ENCODE measurements around the gene HOATZ. TPM values are rescaled to one million over a fixed set of nuclear protein-coding genes. Genes with fewer than 3 reads are reported as not detected.

Gene HOATZ
- total and polyA plus RNA-seq, 4 donors: not detected

DNA sequence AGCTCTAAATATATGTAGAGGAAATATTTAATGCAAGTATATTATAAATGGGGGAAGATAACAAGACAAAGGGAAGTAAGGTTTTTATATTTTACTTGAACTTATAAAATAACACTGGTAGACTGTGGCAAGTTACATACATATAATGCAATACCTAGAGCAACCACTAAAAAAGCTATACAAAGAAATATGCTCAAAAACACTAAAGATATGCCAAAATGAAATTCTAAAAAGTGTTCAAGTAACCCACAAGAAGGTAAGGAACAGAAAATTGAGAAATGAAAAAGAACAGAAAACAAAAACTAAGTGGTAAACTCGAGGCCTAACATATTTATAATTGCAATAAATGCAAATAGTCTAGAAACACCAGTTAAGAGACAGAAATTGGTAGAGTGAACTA, 34.9 kb upstream of the HOATZ start:
- intact Hi-C loops (cut with DNase I): no loop called here
- no peaks in the 10 kb centered on the region for H3K36me3 ChIP-seq (ENCODE audit: control insufficient read depth in 1 of 2, insufficient read depth in 2 of 2, low read length in 1 of 2)
- no peaks in the 10 kb centered on the region for H3K4me1 ChIP-seq (ENCODE audit: control insufficient read depth in 1 of 2, insufficient read depth in 2 of 2, low read length in 2 of 2)
- peaks cover 1% of the 10 kb centered on the region for H3K9me3 ChIP-seq (ENCODE audit: control insufficient read depth, low read length)
- WGBS, 2 donors: 77 to 78% methylated on average over 1 of the region's 1 CpG
- H3K4me3 ChIP-seq (ENCODE audit: low read length in 2 of 2): no peak overlapping the region
- no peak overlapping the region for H3K27ac ChIP-seq (ENCODE audit: low read depth in 1 of 2, low read length in 2 of 2)
- no peak for ATAC-seq (ENCODE audit: low FRiP score)
- no peak for DNase-seq
- H3K27me3 ChIP-seq (ENCODE audit: control insufficient read depth in 1 of 2, insufficient read depth in 2 of 2, low read length in 1 of 2): no peaks in the 10 kb centered on the region

DNA sequence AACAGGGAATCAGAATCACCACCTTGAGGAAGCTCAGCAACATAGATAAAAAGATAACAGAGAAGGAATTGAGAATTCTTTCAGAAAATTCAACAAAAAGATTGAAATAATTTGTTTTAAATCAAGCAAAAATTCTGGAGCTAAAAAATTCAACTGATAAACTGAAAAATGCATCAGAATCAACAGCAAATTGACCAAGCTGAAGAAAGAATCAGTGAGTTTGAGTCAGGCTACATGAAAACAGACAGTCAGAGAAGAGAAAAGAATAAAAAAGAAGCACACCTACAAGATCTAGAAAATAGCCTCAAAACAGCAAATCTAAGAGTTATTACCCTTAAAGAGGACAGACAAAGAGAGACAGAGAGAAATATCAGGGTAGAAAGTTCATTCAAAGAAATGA, 31.1 kb upstream of the HOATZ start:
- Histone ChIP-seq H3K9me3 (ENCODE audit: control insufficient read depth, low read length) (peaks cover 1% of the 10 kb centered on the region), H3K4me1 (ENCODE audit: control insufficient read depth in 1 of 2, insufficient read depth in 2 of 2, low read length in 2 of 2) (no peaks in the 10 kb centered on the region), H3K4me3 (ENCODE audit: low read length in 2 of 2) (no peak overlapping the region), H3K36me3 (ENCODE audit: control insufficient read depth in 1 of 2, insufficient read depth in 2 of 2, low read length in 1 of 2) (no peaks in the 10 kb centered on the region), H3K27me3 (ENCODE audit: control insufficient read depth in 1 of 2, insufficient read depth in 2 of 2, low read length in 1 of 2) (no peaks in the 10 kb centered on the region), H3K27ac (ENCODE audit: low read depth in 1 of 2, low read length in 2 of 2) (no peak overlapping the region)
- DNase-seq (no peak), ATAC-seq (ENCODE audit: low FRiP score) (no peak)
- intact Hi-C loops (cut with DNase I): no loop called here

DNA sequence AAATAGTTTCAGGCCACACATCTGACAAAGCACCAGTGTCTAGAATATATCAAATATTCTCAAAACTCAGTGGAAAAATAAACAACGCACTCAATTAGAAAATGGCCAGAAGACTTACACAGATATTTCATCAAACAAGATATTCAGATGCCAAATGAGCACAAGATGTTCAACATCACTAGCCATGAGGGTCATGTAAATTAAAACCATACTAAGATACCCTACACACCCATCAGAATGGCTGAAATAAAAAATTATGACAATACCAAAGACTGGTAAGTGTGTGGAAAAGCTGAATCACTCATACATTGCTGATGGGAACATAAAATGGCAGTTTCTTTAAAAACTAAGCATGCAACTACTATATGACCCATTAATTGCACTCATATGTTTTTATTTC, 24.1 kb upstream of the HOATZ start:
- ATAC-seq (ENCODE audit: low FRiP score) (no peak), DNase-seq (no peak)
- Histone ChIP-seq H3K4me3 (ENCODE audit: low read length in 2 of 2) (no peak overlapping the region), H3K27ac (ENCODE audit: low read depth in 1 of 2, low read length in 2 of 2) (no peak overlapping the region), H3K36me3 (ENCODE audit: control insufficient read depth in 1 of 2, insufficient read depth in 2 of 2, low read length in 1 of 2) (no peaks in the 10 kb centered on the region), H3K27me3 (ENCODE audit: control insufficient read depth in 1 of 2, insufficient read depth in 2 of 2, low read length in 1 of 2) (no peaks in the 10 kb centered on the region), H3K9me3 (ENCODE audit: control insufficient read depth, low read length) (peaks cover 2% of the 10 kb centered on the region), H3K4me1 (ENCODE audit: control insufficient read depth in 1 of 2, insufficient read depth in 2 of 2, low read length in 2 of 2) (no peaks in the 10 kb centered on the region)
- 91 to 92% methylated on average over 1 of the region's 1 CpG for WGBS, 2 donors
- intact Hi-C loops (cut with DNase I): no loop called here

DNA sequence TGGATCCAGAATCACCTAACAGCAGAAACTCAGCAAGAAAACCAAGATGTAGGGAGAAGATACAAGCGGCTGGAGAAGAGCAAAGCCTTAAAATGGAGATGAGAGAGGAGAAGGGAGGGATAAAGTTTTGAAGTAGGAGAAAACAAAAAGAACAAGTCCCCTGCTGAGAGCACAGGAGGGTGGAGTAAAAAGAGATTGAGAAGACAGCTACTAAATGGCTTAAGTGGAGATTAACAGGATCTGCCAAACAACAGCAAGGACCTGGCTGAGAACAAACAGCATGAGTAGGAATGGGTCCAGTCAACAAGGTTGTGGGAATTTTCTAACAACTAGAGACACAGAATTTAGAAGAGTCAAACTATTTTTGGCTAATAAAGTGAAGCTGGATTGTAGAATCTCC, 20.5 kb upstream of the HOATZ start:
- intact Hi-C loops (cut with DNase I): no loop called here
- H3K27me3 ChIP-seq (ENCODE audit: control insufficient read depth in 1 of 2, insufficient read depth in 2 of 2, low read length in 1 of 2): peaks cover 0 to under 1% of the 10 kb centered on the region in 2 donors

DNA sequence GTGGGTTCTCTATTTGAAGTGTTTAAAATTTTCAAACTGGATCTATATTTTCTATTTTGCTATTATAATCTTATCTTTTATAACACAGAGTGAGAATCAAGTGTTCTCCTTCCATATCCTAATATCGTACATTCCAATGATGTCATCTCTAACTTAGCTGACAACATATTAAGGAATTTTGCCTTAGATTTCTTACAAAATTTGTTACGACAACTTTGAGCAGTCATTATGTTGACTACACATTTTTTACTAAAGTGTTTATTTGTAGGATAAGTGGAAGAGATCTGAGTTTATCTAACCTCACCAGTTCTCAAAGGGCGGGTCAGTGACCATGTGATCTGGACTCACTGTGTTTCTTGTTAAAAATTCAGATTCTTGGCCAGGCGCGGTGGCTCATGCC, 15.1 kb upstream of the HOATZ start:
- Histone ChIP-seq H3K4me3 (ENCODE audit: low read length in 2 of 2) (no peak overlapping the region), H3K9me3 (ENCODE audit: control insufficient read depth, low read length) (no peaks in the 10 kb centered on the region), H3K27me3 (ENCODE audit: control insufficient read depth in 1 of 2, insufficient read depth in 2 of 2, low read length in 1 of 2) (peaks cover 0 to 1% of the 10 kb centered on the region in 2 donors), H3K36me3 (ENCODE audit: control insufficient read depth in 1 of 2, insufficient read depth in 2 of 2, low read length in 1 of 2) (no peaks in the 10 kb centered on the region), H3K27ac (ENCODE audit: low read depth in 1 of 2, low read length in 2 of 2) (no peak overlapping the region), H3K4me1 (ENCODE audit: control insufficient read depth in 1 of 2, insufficient read depth in 2 of 2, low read length in 2 of 2) (no peaks in the 10 kb centered on the region)
- DNase-seq (no peak), ATAC-seq (ENCODE audit: low FRiP score) (no peak)
- WGBS, 2 donors: 64 to 67% methylated on average over 5 of the region's 5 CpGs
- intact Hi-C loops (cut with DNase I): no loop called here

More for the DNA sequence above, 20.5 kb upstream of the HOATZ start:
- WGBS, 2 donors: 71 to 73% methylated on average over 1 of the region's 1 CpG
- peaks cover 2% of the 10 kb centered on the region for H3K9me3 ChIP-seq (ENCODE audit: control insufficient read depth, low read length)
- no peaks in the 10 kb centered on the region for H3K36me3 ChIP-seq (ENCODE audit: control insufficient read depth in 1 of 2, insufficient read depth in 2 of 2, low read length in 1 of 2)
- H3K4me1 ChIP-seq (ENCODE audit: control insufficient read depth in 1 of 2, insufficient read depth in 2 of 2, low read length in 2 of 2): no peaks in the 10 kb centered on the region
- H3K27ac ChIP-seq (ENCODE audit: low read depth in 1 of 2, low read length in 2 of 2): no peak overlapping the region
- ATAC-seq (ENCODE audit: low FRiP score) (no peak), DNase-seq (no peak)
- no peak overlapping the region for H3K4me3 ChIP-seq (ENCODE audit: low read length in 2 of 2)

DNA sequence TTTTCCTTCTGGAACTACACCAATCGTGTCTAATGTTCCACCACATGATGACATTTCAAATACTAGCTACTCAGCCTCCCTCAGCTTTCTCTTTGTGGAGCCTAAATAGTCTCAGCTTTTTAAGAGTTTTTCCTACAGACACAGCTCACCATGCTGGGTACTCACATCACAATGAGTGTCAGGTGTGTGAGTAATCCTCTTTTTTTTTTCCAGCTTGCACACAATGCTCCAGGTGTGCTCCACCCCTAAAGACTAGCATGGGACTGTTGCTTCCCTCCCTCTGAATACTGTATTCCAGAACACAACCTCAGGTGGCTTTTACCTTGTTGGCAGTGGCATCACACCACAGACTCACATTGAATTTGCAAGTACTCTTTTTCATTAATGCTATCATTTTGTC, 14.1 kb upstream of the HOATZ start:
- Histone ChIP-seq H3K4me1 (ENCODE audit: control insufficient read depth in 1 of 2, insufficient read depth in 2 of 2, low read length in 2 of 2) (no peaks in the 10 kb centered on the region), H3K27ac (ENCODE audit: low read depth in 1 of 2, low read length in 2 of 2) (no peak overlapping the region), H3K4me3 (ENCODE audit: low read length in 2 of 2) (no peak overlapping the region), H3K9me3 (ENCODE audit: control insufficient read depth, low read length) (no peaks in the 10 kb centered on the region), H3K36me3 (ENCODE audit: control insufficient read depth in 1 of 2, insufficient read depth in 2 of 2, low read length in 1 of 2) (no peaks in the 10 kb centered on the region), H3K27me3 (ENCODE audit: control insufficient read depth in 1 of 2, insufficient read depth in 2 of 2, low read length in 1 of 2) (peaks cover 0 to 1% of the 10 kb centered on the region in 2 donors)
- intact Hi-C loops (cut with DNase I): no loop called here
- WGBS, 2 donors: 70% methylated on average over 1 of the region's 1 CpG
- no peak for ATAC-seq (ENCODE audit: low FRiP score)
- DNase-seq: no peak

DNA sequence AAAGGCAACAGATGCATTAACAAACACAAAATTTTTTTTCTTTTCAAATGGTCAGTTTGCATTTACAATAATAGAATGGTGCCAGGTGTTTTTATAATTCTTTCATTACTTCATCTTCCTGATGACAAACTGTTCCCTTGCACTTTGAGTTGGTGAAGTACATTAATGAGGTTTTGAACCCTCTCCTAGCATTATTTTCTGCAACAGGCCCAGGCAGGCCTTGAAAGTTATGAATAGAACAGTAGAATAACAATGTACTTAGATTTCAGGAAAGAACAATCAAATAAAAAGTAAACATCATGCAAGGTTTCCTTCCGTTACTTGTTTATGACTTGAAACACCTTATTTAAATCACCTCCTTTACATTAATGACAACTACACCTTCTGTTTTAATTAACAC, 12.0 kb upstream of the HOATZ start:
- no peak for DNase-seq
- Histone ChIP-seq H3K27ac (ENCODE audit: low read depth in 1 of 2, low read length in 2 of 2) (no peak overlapping the region), H3K36me3 (ENCODE audit: control insufficient read depth in 1 of 2, insufficient read depth in 2 of 2, low read length in 1 of 2) (no peaks in the 10 kb centered on the region), H3K4me1 (ENCODE audit: control insufficient read depth in 1 of 2, insufficient read depth in 2 of 2, low read length in 2 of 2) (no peaks in the 10 kb centered on the region), H3K4me3 (ENCODE audit: low read length in 2 of 2) (no peak overlapping the region), H3K9me3 (ENCODE audit: control insufficient read depth, low read length) (no peaks in the 10 kb centered on the region), H3K27me3 (ENCODE audit: control insufficient read depth in 1 of 2, insufficient read depth in 2 of 2, low read length in 1 of 2) (peaks cover 0 to 1% of the 10 kb centered on the region in 2 donors)
- ATAC-seq (ENCODE audit: low FRiP score): no peak
- 93 to 97% methylated on average over 1 of the region's 1 CpG for WGBS, 2 donors
- intact Hi-C loops (cut with DNase I): no loop called here

DNA sequence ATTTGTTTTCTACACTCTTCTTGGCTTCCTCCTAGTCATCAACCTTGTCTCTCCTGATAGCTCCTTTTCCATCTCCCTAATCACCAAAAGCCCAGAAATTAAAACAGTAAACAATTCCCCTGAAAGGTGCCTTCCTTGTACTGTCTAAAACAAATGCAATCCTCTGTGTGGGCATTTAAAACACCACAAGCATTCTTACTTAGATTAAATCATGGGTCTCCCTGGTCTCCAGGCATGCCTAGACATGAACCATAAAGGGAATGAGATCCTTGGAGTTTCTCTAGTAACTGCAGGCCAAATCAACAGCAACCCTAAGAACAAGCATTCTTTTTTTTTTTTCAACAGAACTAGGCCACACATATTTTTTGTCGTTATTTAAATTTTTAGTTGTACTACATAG, 4.3 kb upstream of the HOATZ start:
- intact Hi-C loops (cut with DNase I): no loop called here
- no peak overlapping the region for H3K27ac ChIP-seq (ENCODE audit: low read depth in 1 of 2, low read length in 2 of 2)
- no peaks in the 10 kb centered on the region for H3K36me3 ChIP-seq (ENCODE audit: control insufficient read depth in 1 of 2, insufficient read depth in 2 of 2, low read length in 1 of 2)
- no peaks in the 10 kb centered on the region for H3K9me3 ChIP-seq (ENCODE audit: control insufficient read depth, low read length)
- 94 to 100% methylated on average over 1 of the region's 1 CpG for WGBS, 2 donors
- no peaks in the 10 kb centered on the region for H3K27me3 ChIP-seq (ENCODE audit: control insufficient read depth in 1 of 2, insufficient read depth in 2 of 2, low read length in 1 of 2)
- DNase-seq (no peak), ATAC-seq (ENCODE audit: low FRiP score) (no peak)
- no peak overlapping the region for H3K4me3 ChIP-seq (ENCODE audit: low read length in 2 of 2)
- no peaks in the 10 kb centered on the region for H3K4me1 ChIP-seq (ENCODE audit: control insufficient read depth in 1 of 2, insufficient read depth in 2 of 2, low read length in 2 of 2)

DNA sequence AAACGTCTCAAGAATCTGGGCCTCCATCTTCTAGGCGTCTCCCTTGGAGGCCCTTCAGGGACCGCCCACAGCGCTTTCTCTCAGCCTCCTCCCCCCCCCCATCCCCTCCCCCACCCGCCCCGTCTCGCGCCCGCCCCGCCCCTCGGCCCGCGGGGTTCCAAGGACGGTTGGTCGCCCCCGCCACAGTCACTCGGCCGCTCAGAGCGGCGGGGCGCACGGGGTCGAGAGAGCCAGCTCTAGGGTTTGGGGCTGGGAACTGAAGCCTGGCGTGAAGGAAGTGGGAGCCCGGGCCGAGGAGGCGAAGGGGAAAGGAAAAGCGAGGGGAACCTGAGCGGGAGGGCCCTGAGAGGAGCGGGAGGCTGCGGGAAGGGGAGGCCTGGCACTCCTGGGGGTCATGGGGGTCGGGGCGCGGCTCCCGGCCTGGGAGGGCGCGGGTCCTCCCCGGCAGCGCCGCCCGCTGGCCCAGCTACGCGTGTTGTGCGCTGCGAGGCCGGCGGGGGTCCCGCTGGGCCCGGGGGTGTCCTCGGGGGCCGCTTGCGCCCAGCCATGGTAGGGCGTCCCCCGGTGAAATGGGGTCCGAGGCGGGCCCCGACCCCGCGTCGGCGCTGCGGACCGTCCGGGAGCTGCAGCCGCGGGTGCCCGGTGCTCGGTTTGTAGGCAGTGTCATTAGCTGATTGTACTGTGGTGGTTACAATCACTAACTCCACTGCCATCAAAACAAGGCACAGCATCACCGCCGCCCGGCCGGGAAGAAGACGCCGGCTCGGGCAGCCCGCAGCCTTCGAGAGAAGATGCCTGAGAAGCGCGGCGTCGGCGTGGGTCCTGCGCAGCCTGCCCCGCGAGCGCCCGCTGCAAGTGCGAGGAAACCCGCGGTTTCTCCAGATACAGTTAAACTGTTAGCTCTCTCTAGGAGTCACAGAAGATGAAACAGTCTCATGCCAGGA, 2.0 kb upstream of the HOATZ start, which contains the start of gene BTG4:
BTG4 (minus strand) TSS at position 91 of the 944 bp plus-strand sequence. CDS start 13,610 bp downstream, outside the sequence.
- WGBS, 2 donors: 4 to 5% methylated on average over 63 to 90 of the region's 90 CpGs
- H3K9me3 ChIP-seq (ENCODE audit: control insufficient read depth, low read length): no peaks in the 10 kb centered on the region
- peak within 1 kb of the TSS; percentile 30 to 42 for H3K4me3 ChIP-seq (ENCODE audit: low read length in 2 of 2)
- H3K27ac ChIP-seq (ENCODE audit: low read depth in 1 of 2, low read length in 2 of 2): no peak within 1 kb of the TSS
- DNase-seq (peak in 1 of 2 donors; percentile 75), ATAC-seq (ENCODE audit: low FRiP score) (peak; percentile 52)
- no peaks in the 10 kb centered on the region for H3K27me3 ChIP-seq (ENCODE audit: control insufficient read depth in 1 of 2, insufficient read depth in 2 of 2, low read length in 1 of 2)
- H3K4me1 ChIP-seq (ENCODE audit: control insufficient read depth in 1 of 2, insufficient read depth in 2 of 2, low read length in 2 of 2): no peaks in the 10 kb centered on the region
- H3K36me3 ChIP-seq (ENCODE audit: control insufficient read depth in 1 of 2, insufficient read depth in 2 of 2, low read length in 1 of 2): no peaks in the 10 kb centered on the region
- intact Hi-C loops (cut with DNase I): no loop called here
